ENCODE results near the gene TOMM5. TPM values are rescaled to one million over a fixed set of nuclear protein-coding genes. Genes with fewer than 3 reads are reported as not detected.

The TOMM5 gene
- total and polyA plus RNA-seq, 2 of the 13 experiments (the other 11 are each of a cell fraction or from before 2014, with no cell fraction given): 147 to 315 TPM

- no peak for TF ChIP-seq ZNF20 (CRISPR knock-in tag; IDR thresholded peaks at IDR 0.05)
- peak; percentile 97 for TF ChIP-seq TFDP2 (CRISPR knock-in tag; IDR thresholded peaks at IDR 0.05)
- TF ChIP-seq ZNF354B (CRISPR knock-in tag; IDR thresholded peaks at IDR 0.05): 0 out of 2 replicates have a peak, but pooled peaks have one; percentile 19
- TF ChIP-seq CC2D1A (CRISPR knock-in tag; IDR thresholded peaks at IDR 0.05): no peak
- peak; percentile 51; the same call in 1 of the 2 replicates for TF ChIP-seq GFI1 (CRISPR knock-in tag; IDR thresholded peaks at IDR 0.05; ENCODE audit: borderline replicate concordance)
- TF ChIP-seq RAD51 (IDR thresholded peaks at IDR 0.05; ENCODE audit: borderline replicate concordance): no peak
- TF ChIP-seq ZNF749 (CRISPR knock-in tag; IDR thresholded peaks at IDR 0.05; ENCODE audit: borderline replicate concordance): peak; percentile 75; the same call in 1 of the 2 replicates
- peak; percentile 77; the same call in 1 of the 2 replicates for TF ChIP-seq HMGXB3 (CRISPR knock-in tag; IDR thresholded peaks at IDR 0.05; ENCODE audit: borderline replicate concordance)
- 0 out of 2 replicates have a peak, but pooled peaks have one; percentile 32 for TF ChIP-seq ZMYM2 (CRISPR knock-in tag; IDR thresholded peaks at IDR 0.05)
- peak; percentile 88 to 95 for TF ChIP-seq HMGXB4 (CRISPR knock-in tag; IDR thresholded peaks at IDR 0.05; ENCODE audit: borderline replicate concordance in 1 of 2, low read depth in 1 of 2)
- 0 out of 2 replicates have a peak, but pooled peaks have one; percentile 58 for TF ChIP-seq ZNF543 (CRISPR knock-in tag; IDR thresholded peaks at IDR 0.05)
- peak; percentile 78; the same call in 1 of the 2 replicates for TF ChIP-seq ZNF431 (CRISPR knock-in tag; IDR thresholded peaks at IDR 0.05; ENCODE audit: borderline replicate concordance, low read depth)
- TF ChIP-seq ZNF614 (CRISPR knock-in tag; IDR thresholded peaks at IDR 0.05; ENCODE audit: borderline replicate concordance): peak; percentile 77; the same call in 1 of the 2 replicates
- peak; percentile 96 for TF ChIP-seq GATAD1 (CRISPR knock-in tag; IDR thresholded peaks at IDR 0.05)
- TF ChIP-seq TMF1 (CRISPR knock-in tag; IDR thresholded peaks at IDR 0.05; ENCODE audit: low read depth): peak; percentile 62; the same call in 1 of the 2 replicates
- TF ChIP-seq MED1 (CRISPR knock-in tag; IDR thresholded peaks at IDR 0.05): peak; percentile 81
- peak; percentile 51 for TF ChIP-seq TBX3 (IDR thresholded peaks at IDR 0.05; ENCODE audit: borderline replicate concordance)
- no peak for TF ChIP-seq ZNF432 (CRISPR knock-in tag; IDR thresholded peaks at IDR 0.05; ENCODE audit: borderline replicate concordance)
- TF ChIP-seq ZNF605 (CRISPR knock-in tag; IDR thresholded peaks at IDR 0.05): peak; percentile 97
- TF ChIP-seq KMT2A (CRISPR knock-in tag; IDR thresholded peaks at IDR 0.05): peak; percentile 97
Measured at GRCh38 chr9:37592108-37592951, at the start of gene TOMM5 (continued).

All from HepG2 (cell line).